ENCODE measurements around the gene NOL11.

NOL11 gene

DNA sequence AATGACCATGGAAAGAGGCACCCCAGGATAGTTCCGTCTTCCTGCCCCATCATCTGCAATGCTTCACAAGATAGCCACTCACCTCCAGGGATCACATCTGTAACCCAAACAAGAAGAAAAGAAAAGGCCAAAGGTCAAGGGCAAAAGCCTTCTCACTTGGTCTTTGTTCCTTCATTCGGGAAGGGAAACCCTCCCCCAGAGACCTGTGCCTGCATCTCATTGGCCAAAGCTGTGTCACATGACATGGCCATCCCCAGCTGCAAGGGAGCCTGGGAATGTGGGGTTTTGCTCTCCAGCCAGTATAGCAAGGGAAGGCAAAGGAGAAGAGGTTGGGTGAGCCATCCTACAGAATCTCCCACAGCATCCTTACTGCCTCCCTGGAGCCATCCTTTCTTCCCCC, 47.9 kb downstream of the NOL11 start:
- no peak for TF ChIP-seq CTCF (IDR thresholded peaks at IDR 0.05; ENCODE audit: unreplicated experiment in 3 of 3)
- H3K9me3 Mint-ChIP-seq = no peaks in the 10 kb centered on the region

GRCh38 chr17:67769231-67769630, 51.5 kb downstream of the NOL11 start:
- TF ChIP-seq CTCF (IDR thresholded peaks at IDR 0.05; ENCODE audit: unreplicated experiment in 3 of 3) = no peak
- H3K27me3 Mint-ChIP-seq (ENCODE audit: low read depth) = no peaks in the 10 kb centered on the region

More for the DNA sequence above, 47.9 kb downstream of the NOL11 start:
- Mint-ChIP-seq H3K27me3 (ENCODE audit: low read depth) (no peaks in the 10 kb centered on the region), H3K36me3 (ENCODE audit: low read depth) (peaks cover 10% of the 10 kb centered on the region), H3K27ac (no peak overlapping the region), H3K4me3 (no peak overlapping the region), H3K4me1 (no peaks in the 10 kb centered on the region)

GRCh38 chr17:67770539-67770938, 52.8 kb downstream of the NOL11 start:
- no peak overlapping the region for H3K27ac Mint-ChIP-seq
- H3K27me3 Mint-ChIP-seq (ENCODE audit: low read depth) = no peaks in the 10 kb centered on the region
- H3K4me3 Mint-ChIP-seq = no peak overlapping the region
- peaks cover 5% of the 10 kb centered on the region for H3K36me3 Mint-ChIP-seq (ENCODE audit: low read depth)
- H3K9me3 Mint-ChIP-seq = no peaks in the 10 kb centered on the region
- TF ChIP-seq CTCF (IDR thresholded peaks at IDR 0.05; ENCODE audit: unreplicated experiment in 3 of 3) = no peak
- H3K4me1 Mint-ChIP-seq = no peaks in the 10 kb centered on the region

More at GRCh38 chr17:67769231-67769630, 51.5 kb downstream of the NOL11 start:
- H3K27ac Mint-ChIP-seq = no peak overlapping the region
- no peaks in the 10 kb centered on the region for H3K9me3 Mint-ChIP-seq
- peaks cover 10% of the 10 kb centered on the region for H3K36me3 Mint-ChIP-seq (ENCODE audit: low read depth)
- no peak overlapping the region for H3K4me3 Mint-ChIP-seq
- H3K4me1 Mint-ChIP-seq = no peaks in the 10 kb centered on the region

DNA sequence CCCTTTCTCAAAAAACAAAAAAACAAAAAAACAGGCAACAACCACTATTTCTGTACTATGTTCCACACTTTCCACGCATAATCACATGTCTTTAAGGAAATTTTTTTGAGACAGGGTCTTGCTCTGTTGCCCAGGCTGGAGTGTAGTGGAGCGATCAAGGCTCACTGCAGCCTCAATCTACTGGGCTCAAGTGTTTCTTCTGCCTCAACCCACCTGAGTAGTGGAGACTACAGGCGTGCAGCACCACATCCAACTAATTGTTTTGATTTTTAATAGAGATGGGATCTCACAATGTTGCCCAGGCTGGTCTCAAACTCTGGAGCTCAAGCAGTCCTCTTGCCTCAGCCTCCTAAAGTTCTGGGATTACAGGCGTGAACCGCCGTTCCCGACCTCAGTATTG, 54.9 kb downstream of the NOL11 start:
- no peaks in the 10 kb centered on the region for H3K36me3 Mint-ChIP-seq (ENCODE audit: low read depth)

GRCh38 chr17:67773246-67773645, 55.5 kb downstream of the NOL11 start:
- H3K4me1 Mint-ChIP-seq = no peaks in the 10 kb centered on the region

More for the DNA sequence above, 54.9 kb downstream of the NOL11 start:
- Mint-ChIP-seq H3K4me3 (no peak overlapping the region), H3K4me1 (no peaks in the 10 kb centered on the region), H3K27me3 (ENCODE audit: low read depth) (no peaks in the 10 kb centered on the region), H3K9me3 (no peaks in the 10 kb centered on the region), H3K27ac (no peak overlapping the region)
- TF ChIP-seq CTCF (IDR thresholded peaks at IDR 0.05; ENCODE audit: unreplicated experiment in 3 of 3) = no peak

More at GRCh38 chr17:67773246-67773645, 55.5 kb downstream of the NOL11 start:
- H3K27me3 Mint-ChIP-seq (ENCODE audit: low read depth) = no peaks in the 10 kb centered on the region
- no peak for TF ChIP-seq CTCF (IDR thresholded peaks at IDR 0.05; ENCODE audit: unreplicated experiment in 3 of 3)
- H3K4me3 Mint-ChIP-seq = no peak overlapping the region
- no peaks in the 10 kb centered on the region for H3K9me3 Mint-ChIP-seq
- H3K36me3 Mint-ChIP-seq (ENCODE audit: low read depth) = no peaks in the 10 kb centered on the region
- no peak overlapping the region for H3K27ac Mint-ChIP-seq

Data from nephron (organoid).